BLaER1 (cell line): ENCODE data around the gene OTX1.

Experiments used
- H3K27ac ChIP-seq: shearing (Covaris generic); formaldehyde crosslinking; 2 replicates; pipeline ENCODE4 v1.8.1; 2022
- H3K27me3 ChIP-seq: shearing (Covaris generic); formaldehyde crosslinking; 2 replicates; pipeline ENCODE4 v1.8.1; 2022
- H3K36me3 ChIP-seq: shearing (Covaris generic); formaldehyde crosslinking; 2 replicates; pipeline ENCODE4 v1.8.1; 2022
- H3K4me1 ChIP-seq: shearing (Covaris generic); formaldehyde crosslinking; 2 replicates; pipeline ENCODE4 v1.8.1; 2022
- H3K4me2 ChIP-seq: shearing (Covaris generic); formaldehyde crosslinking; 2 replicates; pipeline ENCODE4 v1.8.1; 2022
- H3K4me3 ChIP-seq: shearing (Covaris generic); formaldehyde crosslinking; 2 replicates; pipeline ENCODE4 v1.8.1; 2022
- H3K9ac ChIP-seq: shearing (Covaris generic); formaldehyde crosslinking; 2 replicates; pipeline ENCODE4 v1.8.1; 2022
- H3K9me3 ChIP-seq: shearing (Covaris generic); formaldehyde crosslinking; 2 replicates; pipeline ENCODE4 v1.8.1; 2022
- H4K20me1 ChIP-seq: shearing (Covaris generic); formaldehyde crosslinking; 2 replicates; pipeline ENCODE4 v1.8.1; 2022
- Cebpa-rat ChIP-seq: shearing (Covaris generic); IDR thresholded peaks from 2 replicates; pipeline ENCODE4 v1.8.1; 2022

Gene OTX1

GRCh38 chr2:63023444-63023843 lies 27.2 kb upstream of the OTX1 start:
- no peak for TF ChIP-seq Cebpa-rat
- H3K27ac ChIP-seq, result no peak overlapping the region
- no peaks in the 10 kb centered on the region for H3K9me3 ChIP-seq
- H3K27me3 ChIP-seq, result no peaks in the 10 kb centered on the region
- no peak overlapping the region for H3K4me2 ChIP-seq
- H3K36me3 ChIP-seq, result no peaks in the 10 kb centered on the region
- no peaks in the 10 kb centered on the region for H4K20me1 ChIP-seq
- no peaks in the 10 kb centered on the region for H3K4me1 ChIP-seq
- no peak overlapping the region for H3K4me3 ChIP-seq
- no peak overlapping the region for H3K9ac ChIP-seq

- TF ChIP-seq Cebpa-rat, result no peak
Observed at GRCh38 chr2:63027220-63027619, 23.4 kb upstream of the OTX1 start.

GRCh38 chr2:63029058-63029457 lies 21.6 kb upstream of the OTX1 start:
- Histone ChIP-seq H3K4me3 (no peak overlapping the region), H3K4me1 (no peaks in the 10 kb centered on the region), H3K9ac (no peak overlapping the region), H3K36me3 (no peaks in the 10 kb centered on the region), H3K27me3 (no peaks in the 10 kb centered on the region), H3K27ac (no peak overlapping the region), H3K4me2 (no peak overlapping the region), H4K20me1 (no peaks in the 10 kb centered on the region), H3K9me3 (no peaks in the 10 kb centered on the region)
- TF ChIP-seq Cebpa-rat, result no peak

More at GRCh38 chr2:63027220-63027619, 23.4 kb upstream of the OTX1 start:
- Histone ChIP-seq H3K27ac (no peak overlapping the region), H3K9ac (no peak overlapping the region), H3K4me2 (no peak overlapping the region), H3K36me3 (no peaks in the 10 kb centered on the region), H3K9me3 (no peaks in the 10 kb centered on the region), H3K4me3 (no peak overlapping the region), H4K20me1 (no peaks in the 10 kb centered on the region), H3K4me1 (no peaks in the 10 kb centered on the region), H3K27me3 (no peaks in the 10 kb centered on the region)

GRCh38 chr2:63034526-63034925 lies 16.1 kb upstream of the OTX1 start:
- H3K36me3 ChIP-seq, result no peaks in the 10 kb centered on the region
- no peak overlapping the region for H3K27ac ChIP-seq
- H3K9me3 ChIP-seq, result no peaks in the 10 kb centered on the region
- H3K4me3 ChIP-seq, result no peak overlapping the region
- H3K4me2 ChIP-seq, result no peak overlapping the region
- H3K4me1 ChIP-seq, result no peaks in the 10 kb centered on the region
- H3K27me3 ChIP-seq, result no peaks in the 10 kb centered on the region
- H4K20me1 ChIP-seq, result no peaks in the 10 kb centered on the region
- no peak for TF ChIP-seq Cebpa-rat
- no peak overlapping the region for H3K9ac ChIP-seq

GRCh38 chr2:63035169-63035568 lies 15.5 kb upstream of the OTX1 start:
- no peaks in the 10 kb centered on the region for H4K20me1 ChIP-seq
- no peaks in the 10 kb centered on the region for H3K36me3 ChIP-seq
- no peak overlapping the region for H3K27ac ChIP-seq

GRCh38 chr2:63035660-63036059 lies 15.0 kb upstream of the OTX1 start:
- no peak for TF ChIP-seq Cebpa-rat
- H3K4me3 ChIP-seq, result no peak overlapping the region
- no peaks in the 10 kb centered on the region for H3K36me3 ChIP-seq
- no peaks in the 10 kb centered on the region for H3K9me3 ChIP-seq
- no peaks in the 10 kb centered on the region for H3K27me3 ChIP-seq
- no peak overlapping the region for H3K27ac ChIP-seq
- no peaks in the 10 kb centered on the region for H4K20me1 ChIP-seq
- H3K4me2 ChIP-seq, result no peak overlapping the region
- H3K9ac ChIP-seq, result no peak overlapping the region
- H3K4me1 ChIP-seq, result no peaks in the 10 kb centered on the region

More at GRCh38 chr2:63035169-63035568, 15.5 kb upstream of the OTX1 start:
- H3K27me3 ChIP-seq, result no peaks in the 10 kb centered on the region
- H3K9ac ChIP-seq, result no peak overlapping the region
- H3K9me3 ChIP-seq, result no peaks in the 10 kb centered on the region
- H3K4me2 ChIP-seq, result no peak overlapping the region
- TF ChIP-seq Cebpa-rat, result no peak
- H3K4me3 ChIP-seq, result no peak overlapping the region
- no peaks in the 10 kb centered on the region for H3K4me1 ChIP-seq

GRCh38 chr2:63038034-63038433 lies 12.6 kb upstream of the OTX1 start:
- Histone ChIP-seq H3K27ac (no peak overlapping the region), H3K27me3 (no peaks in the 10 kb centered on the region), H3K9me3 (no peaks in the 10 kb centered on the region), H3K36me3 (no peaks in the 10 kb centered on the region), H4K20me1 (no peaks in the 10 kb centered on the region), H3K9ac (no peak overlapping the region), H3K4me3 (no peak overlapping the region), H3K4me2 (no peak overlapping the region), H3K4me1 (no peaks in the 10 kb centered on the region)
- TF ChIP-seq Cebpa-rat, result no peak

- no peaks in the 10 kb centered on the region for H3K9me3 ChIP-seq
- H4K20me1 ChIP-seq, result peaks cover 17% of the 10 kb centered on the region; the same call in 1 of the 2 replicates
- no peak overlapping the region for H3K9ac ChIP-seq
- no peak overlapping the region for H3K4me2 ChIP-seq
- no peak for TF ChIP-seq Cebpa-rat
- peaks cover 14% of the 10 kb centered on the region for H3K27me3 ChIP-seq
- H3K36me3 ChIP-seq, result 0 out of 2 replicates have a peak, but pooled peaks cover 5% of the 10 kb centered on the region
- no peak overlapping the region for H3K4me3 ChIP-seq
- H3K27ac ChIP-seq, result no peak overlapping the region
- no peaks in the 10 kb centered on the region for H3K4me1 ChIP-seq
Observed at GRCh38 chr2:63040586-63040985, 10.0 kb upstream of the OTX1 start.

- Histone ChIP-seq H3K36me3 (0 out of 2 replicates have a peak, but pooled peaks cover 5% of the 10 kb centered on the region), H3K27ac (no peak overlapping the region), H3K27me3 (peaks cover 24% of the 10 kb centered on the region), H4K20me1 (peaks cover 27% of the 10 kb centered on the region), H3K9me3 (no peaks in the 10 kb centered on the region), H3K4me3 (no peak overlapping the region), H3K4me1 (no peaks in the 10 kb centered on the region), H3K9ac (no peak overlapping the region), H3K4me2 (no peak overlapping the region)
- no peak for TF ChIP-seq Cebpa-rat
Observed at GRCh38 chr2:63041592-63041991, 9.0 kb upstream of the OTX1 start.

GRCh38 chr2:63044362-63045327 lies 6.0 kb upstream of the OTX1 start:
- Histone ChIP-seq H3K4me3 (no peak overlapping the region), H3K27me3 (peaks cover 55% of the 10 kb centered on the region), H3K4me2 (no peak overlapping the region), H4K20me1 (peaks cover 57% of the 10 kb centered on the region), H3K36me3 (0 out of 2 replicates have a peak, but pooled peaks cover 5% of the 10 kb centered on the region), H3K9me3 (0 out of 2 replicates have a peak, but pooled peaks cover 3% of the 10 kb centered on the region), H3K4me1 (peaks cover 4% of the 10 kb centered on the region), H3K27ac (no peak overlapping the region), H3K9ac (no peak overlapping the region)
- no peak for TF ChIP-seq Cebpa-rat
